Tongue (tissue), 2 donors: ENCODE results near the gene RBL2. TPM values are rescaled to one million over a fixed set of nuclear protein-coding genes. Genes with fewer than 3 reads are reported as not detected.
"Not testable (repeated sequence)": the region's sequence is repeated elsewhere in the genome, so short reads cannot be mapped to it uniquely, and the experiment has no call there.

Experiments used
- DNase-seq: peaks from one replicate; pipeline ENCODE4 v3.0.0-alpha.2; 2015
- total RNA-seq: library from RNA; depleted of rRNA; stranded (reverse); fragments of >200 nt; gene quantifications from one replicate; pipeline ENCODE4 v1.2.3, GENCODE V29; 2014

Gene RBL2
- total RNA-seq: 78.7 TPM

- DNase-seq: peak; percentile 93
Measured at GRCh38 chr16:53434377-53435065, at the start of gene RBL2. Gene RBL2 (plus strand): TSS chr16:53434471. CDS start chr16:53434557, 86 bp downstream.

GRCh38 chr16:53384610-53385009 is 49.7 kb upstream of the RBL2 start:
- not testable (repeated sequence) for DNase-seq

- no peak for DNase-seq
Measured at GRCh38 chr16:53404959-53405358, 29.3 kb upstream of the RBL2 start.

- DNase-seq: no peak
Measured at GRCh38 chr16:53412549-53412948, 21.7 kb upstream of the RBL2 start.

GRCh38 chr16:53413864-53414263 is 20.4 kb upstream of the RBL2 start:
- DNase-seq: no peak

- no peak for DNase-seq
Measured at GRCh38 chr16:53414381-53414780, 19.9 kb upstream of the RBL2 start.

GRCh38 chr16:53415504-53415903 is 18.8 kb upstream of the RBL2 start:
- peak; percentile 3 for DNase-seq

- no peak for DNase-seq
Measured at GRCh38 chr16:53417011-53417410, 17.3 kb upstream of the RBL2 start.

- no peak for DNase-seq
Measured at GRCh38 chr16:53417976-53418375, 16.3 kb upstream of the RBL2 start.

- not testable (repeated sequence) for DNase-seq
Measured at GRCh38 chr16:53419383-53419709, 14.9 kb upstream of the RBL2 start.

GRCh38 chr16:53421248-53421647 is 13.0 kb upstream of the RBL2 start:
- DNase-seq: no peak

- not testable (repeated sequence) for DNase-seq
Measured at GRCh38 chr16:53423968-53424367, 10.3 kb upstream of the RBL2 start.

GRCh38 chr16:53428681-53429080 is 5.6 kb upstream of the RBL2 start:
- DNase-seq: no peak

GRCh38 chr16:53429221-53429943 is 4.9 kb upstream of the RBL2 start:
- no peak for DNase-seq

GRCh38 chr16:53430363-53430762 is 3.9 kb upstream of the RBL2 start:
- DNase-seq: no peak

- peak; percentile 21 for DNase-seq
Measured at GRCh38 chr16:53433509-53433908, 762 bp upstream of the RBL2 start.

- DNase-seq: no peak
Measured at GRCh38 chr16:53433930-53434376, 318 bp upstream of the RBL2 start.

GRCh38 chr16:53435066-53435688 is 906 bp downstream of the RBL2 start:
- DNase-seq: peak; percentile 86

- no peak for DNase-seq
Measured at GRCh38 chr16:53440125-53440524, 5.9 kb downstream of the RBL2 start.

- no peak for DNase-seq
Measured at GRCh38 chr16:53445534-53445933, 11.3 kb downstream of the RBL2 start.

- DNase-seq: no peak
Measured at GRCh38 chr16:53446090-53446489, 11.8 kb downstream of the RBL2 start.

GRCh38 chr16:53449816-53450517 is 15.7 kb downstream of the RBL2 start:
- no peak for DNase-seq

GRCh38 chr16:53453928-53454327 is 19.7 kb downstream of the RBL2 start:
- no peak for DNase-seq
